Measurements from ENCODE around the gene DHPS. TPM values are rescaled to one million over a fixed set of nuclear protein-coding genes. Genes with fewer than 3 reads are reported as not detected.
"Not testable (repeated sequence)": the region's sequence is repeated elsewhere in the genome, so short reads cannot be mapped to it uniquely, and the experiment has no call there.

Gene DHPS
- polyA plus RNA-seq, 1 donor = 73.4 TPM

DNA sequence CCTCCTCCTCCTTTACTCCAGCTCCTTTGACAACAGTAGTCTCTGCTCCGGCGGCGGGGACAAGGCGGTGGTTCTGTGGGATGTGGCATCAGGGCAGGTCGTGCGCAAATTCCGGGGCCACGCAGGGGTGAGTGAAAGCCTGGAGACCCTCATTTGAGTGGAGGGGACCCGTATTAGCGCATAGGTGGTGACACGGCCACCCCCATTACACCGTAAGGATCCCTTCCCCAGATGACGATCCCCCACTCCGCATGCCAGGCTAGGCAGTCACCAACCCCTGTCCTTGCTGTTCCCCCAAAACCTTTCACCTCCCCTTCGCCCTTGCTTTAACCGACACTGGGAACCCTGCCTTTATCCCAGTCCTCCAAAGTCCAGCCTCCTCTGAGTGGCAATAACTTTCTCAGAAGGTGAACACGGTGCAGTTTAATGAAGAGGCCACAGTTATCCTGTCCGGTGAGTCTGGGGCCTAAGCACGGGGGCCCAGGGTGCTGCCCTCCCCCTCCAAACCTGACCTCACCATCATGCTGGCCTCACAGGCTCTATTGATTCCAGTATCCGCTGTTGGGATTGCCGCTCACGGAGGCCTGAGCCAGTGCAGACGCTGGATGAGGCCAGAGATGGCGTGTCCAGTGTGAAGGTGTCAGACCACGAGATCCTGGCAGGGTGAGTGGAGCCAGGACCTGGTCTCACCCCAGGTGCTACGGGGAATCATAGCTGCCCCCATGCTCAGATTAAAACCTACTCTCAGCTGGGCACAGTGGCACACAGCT lies 11.3 kb downstream of the DHPS start:
- DNase-seq = no peak

DNA sequence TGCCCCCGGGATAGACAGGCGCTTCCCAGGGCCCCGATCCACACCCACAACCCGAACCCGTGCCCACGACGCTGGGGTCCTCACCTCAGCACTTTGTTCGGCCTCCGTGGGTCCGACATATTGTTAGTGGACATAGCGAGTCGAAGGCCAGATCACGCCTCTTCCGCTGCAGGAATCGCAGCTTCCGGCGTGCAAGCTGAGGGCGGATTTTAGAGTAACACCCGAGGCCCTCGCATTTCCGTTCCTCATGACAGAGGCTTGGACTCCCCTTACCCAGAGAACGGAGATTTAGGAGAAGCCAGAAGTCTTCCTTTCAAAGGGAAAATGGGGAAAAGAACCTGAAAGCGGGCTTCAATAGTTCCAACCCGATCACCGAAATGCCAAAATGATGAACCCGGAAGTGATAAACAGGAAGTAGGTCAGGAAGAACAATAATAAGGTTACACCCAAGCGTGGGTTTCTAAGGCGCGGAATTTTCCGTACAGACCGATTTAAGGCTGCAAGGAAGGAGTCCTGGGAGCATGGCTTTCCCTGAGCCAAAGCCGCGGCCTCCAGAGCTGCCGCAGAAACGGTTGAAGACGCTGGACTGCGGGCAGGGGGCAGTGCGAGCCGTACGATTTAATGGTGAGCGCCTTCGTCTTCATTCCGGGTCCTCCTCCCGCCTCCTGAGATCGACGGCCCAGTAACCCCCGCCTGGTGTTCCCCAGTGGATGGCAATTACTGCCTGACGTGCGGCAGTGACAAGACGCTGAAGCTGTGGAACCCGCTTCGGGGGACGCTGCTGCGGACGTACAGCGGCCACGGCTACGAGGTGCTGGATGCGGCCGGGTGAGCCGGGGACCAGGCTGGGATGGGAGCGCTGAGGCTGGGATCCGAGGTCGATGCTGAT lies 12.2 kb downstream of the DHPS start:
- DNase-seq = peak; percentile 89

DNA sequence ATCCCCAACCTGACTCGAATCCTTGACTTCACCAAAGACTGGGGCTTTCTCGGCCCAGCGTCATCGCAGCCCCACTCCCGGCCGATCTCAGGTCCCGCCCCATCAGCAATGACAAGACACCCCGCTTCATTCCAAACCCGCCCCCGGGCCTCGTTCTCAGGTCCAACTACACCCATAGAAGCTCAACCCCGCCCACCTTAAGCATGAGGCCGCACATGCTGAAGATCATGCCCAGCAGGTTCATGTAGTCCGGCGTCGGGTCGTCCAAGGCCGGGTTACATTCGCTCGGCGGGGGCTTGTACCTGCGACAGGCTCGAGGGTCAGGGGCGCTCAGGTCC lies 12.8 kb downstream of the DHPS start:
- peak; percentile 63 for DNase-seq

DNA sequence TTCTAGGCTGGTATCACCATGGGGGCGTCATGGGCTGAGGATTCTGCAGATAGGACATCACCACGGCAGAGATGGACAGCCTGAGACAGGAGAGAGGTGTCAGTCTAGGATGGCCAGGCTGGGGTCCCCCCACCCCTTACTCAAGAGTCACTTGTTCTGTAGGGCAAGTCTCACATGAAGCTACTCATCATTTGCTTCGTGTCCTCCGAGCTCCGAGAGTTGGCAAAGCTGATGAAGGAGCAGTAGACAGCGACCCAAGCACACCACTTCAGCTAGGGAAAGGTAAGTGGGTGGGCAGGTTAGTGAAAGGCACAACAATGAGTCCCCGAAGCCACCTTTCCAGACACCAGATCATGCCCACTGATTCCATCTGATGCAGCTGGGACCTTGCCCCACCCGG lies 13.3 kb downstream of the DHPS start:
- DNase-seq = no peak

DNA sequence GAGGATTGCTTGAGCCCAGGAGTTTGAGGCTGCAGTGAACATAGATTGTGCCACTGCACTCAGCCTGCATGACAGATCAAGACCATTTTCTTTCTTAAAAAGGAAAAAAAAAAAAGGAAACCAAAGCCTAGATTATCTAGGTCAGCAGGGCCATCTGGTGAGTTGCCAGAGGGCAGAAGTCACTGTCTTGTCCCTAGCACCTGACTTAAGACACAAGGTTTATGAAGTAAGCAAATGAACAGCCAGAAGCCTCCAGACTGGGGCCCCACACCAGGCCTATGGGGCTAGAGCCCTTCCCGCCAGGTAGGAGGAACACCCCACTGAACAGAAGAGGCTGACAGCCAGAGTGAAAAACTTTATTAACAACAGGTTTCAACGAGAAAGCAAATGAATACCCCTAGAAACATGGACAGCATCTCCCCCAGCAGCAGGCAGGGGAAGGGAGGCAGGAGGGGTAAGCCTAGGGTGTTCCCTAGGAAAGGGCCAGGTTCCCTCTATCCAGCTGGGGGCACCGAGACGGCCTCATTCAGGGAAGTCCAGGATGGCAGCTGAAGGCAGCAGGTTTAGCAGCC lies 13.9 kb downstream of the DHPS start:
- no peak for DNase-seq

DNA sequence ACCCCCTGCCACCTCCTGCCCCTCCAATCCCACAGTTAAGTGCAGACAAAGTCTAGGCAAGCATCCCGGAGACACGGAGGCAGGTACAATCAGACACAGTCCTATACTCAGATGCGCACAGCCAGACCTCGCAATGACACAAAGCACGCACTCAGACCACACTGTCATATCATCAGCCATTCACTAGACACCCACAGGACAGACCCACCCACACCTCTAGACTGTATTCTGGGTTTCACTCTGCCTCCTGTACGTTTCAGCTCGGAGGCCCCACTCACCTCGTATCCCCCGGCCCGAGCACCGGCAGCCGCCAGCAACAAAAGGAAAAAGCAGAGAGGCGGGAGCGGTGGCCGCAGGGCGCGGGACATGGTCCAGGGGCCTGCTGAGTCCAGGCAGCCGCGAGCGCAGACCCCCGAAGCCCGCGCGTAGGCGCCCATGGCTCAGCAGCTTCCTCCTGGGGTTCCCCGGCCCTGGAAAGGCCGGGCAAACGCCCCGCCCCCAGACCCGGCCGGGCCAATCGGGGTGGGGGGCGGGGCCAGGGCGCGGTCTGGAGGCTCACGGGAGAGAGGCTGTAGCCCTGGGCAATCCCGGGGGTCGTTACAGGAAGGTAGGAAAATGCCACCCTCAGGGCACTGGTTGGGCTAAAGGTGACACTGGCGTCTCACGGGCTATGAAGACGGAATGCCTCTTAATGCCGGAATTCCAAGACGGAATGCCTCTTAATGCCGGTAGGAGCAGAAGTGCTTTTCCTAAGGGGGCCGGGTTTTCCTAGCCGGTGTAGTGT lies 15.2 kb downstream of the DHPS start, which contains the start of the genes MAN2B1 and WDR83:
MAN2B1 (minus strand) TSS at position 478 of the 784 bp plus-strand sequence; CDS start at position 437, 41 bp downstream.
WDR83 (plus strand) TSS at position 543 of the 784 bp plus-strand sequence. CDS start 2,984 bp downstream, outside the sequence.
- DNase-seq = peak; percentile 81

DNA sequence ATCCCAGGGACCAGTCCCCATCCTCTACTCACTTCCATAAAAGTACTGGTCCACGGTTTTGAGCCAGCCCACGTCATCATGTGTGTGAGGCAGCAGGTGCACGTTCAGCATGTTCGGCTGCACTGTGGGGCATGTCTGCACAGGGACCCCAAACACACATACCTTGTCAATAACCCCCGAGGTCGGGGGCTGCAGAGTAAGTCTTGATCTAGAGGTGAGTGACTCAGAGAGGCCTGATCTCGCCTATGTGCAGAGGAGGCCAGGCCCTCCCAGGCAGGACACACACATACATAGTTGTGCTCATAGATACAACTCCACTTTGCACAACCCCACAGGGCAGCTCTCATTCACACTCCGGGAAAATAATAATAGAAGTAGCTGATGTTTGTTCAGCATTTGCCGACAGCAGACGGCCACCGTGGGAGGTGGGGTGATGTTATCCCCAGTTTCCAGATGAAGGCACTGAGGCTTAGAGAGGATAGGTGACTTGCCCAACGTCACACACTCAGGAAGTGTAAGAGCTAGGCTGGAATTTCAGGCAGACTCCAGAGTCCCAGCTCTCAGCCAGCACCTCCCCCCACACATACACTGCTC lies 15.9 kb downstream of the DHPS start:
- no peak for DNase-seq

DNA sequence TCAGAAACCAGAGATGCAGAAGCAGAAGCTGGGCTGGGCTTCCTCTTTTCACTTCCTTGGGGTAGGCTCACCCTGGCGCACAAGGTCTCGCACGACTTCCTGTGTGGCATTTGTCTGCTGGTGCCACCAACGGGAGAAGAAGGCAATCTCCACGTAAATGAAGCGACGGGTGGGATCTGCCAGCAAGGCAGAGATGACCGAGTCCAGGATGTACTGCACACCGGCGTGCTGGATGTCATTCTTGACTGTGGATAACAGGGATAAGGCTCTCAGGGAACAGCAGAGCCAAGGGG lies 16.5 kb downstream of the DHPS start:
- no peak for DNase-seq

DNA sequence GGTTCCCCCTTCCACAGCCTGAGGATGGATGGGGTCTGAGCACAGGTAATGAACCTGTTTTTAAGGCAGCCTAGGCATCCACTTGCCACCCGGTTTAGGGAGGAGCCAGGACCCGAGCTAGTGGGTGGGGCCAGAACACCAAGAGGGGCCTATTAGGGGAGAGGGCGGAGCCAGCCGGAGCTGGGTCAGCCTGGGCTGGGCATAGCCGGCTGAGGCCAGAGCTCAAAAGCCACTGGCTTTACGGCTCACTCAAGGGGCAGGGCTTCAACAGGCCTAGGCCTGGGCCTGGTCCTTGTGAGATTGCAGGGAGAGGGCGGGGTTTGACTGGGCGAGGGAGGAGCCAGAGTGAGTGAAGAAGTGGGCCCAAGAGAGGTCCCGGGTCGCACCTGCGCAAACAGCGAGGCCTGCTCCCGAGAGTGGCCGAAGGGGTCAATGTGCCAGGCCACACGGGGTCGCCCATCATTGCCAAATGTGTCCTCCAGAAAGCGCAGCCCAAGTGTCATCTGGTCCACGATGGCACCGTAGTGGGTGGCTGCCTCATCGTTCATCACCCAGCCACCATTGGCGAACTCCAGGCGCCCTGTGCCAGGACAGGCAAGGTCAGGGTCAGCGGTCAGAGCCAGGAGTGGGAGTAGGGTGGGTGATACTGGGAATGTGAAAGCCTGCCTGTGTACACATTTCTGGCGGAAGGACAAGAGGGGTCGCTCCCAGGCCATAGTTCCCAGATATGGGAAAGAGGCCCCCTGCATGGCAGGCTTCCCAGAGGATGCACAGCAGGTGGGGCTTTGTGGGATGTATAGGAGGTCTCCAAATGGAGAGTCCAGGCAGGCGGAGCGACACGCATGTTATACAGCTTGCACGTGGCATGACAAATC lies 17.0 kb downstream of the DHPS start:
- DNase-seq = no peak

DNA sequence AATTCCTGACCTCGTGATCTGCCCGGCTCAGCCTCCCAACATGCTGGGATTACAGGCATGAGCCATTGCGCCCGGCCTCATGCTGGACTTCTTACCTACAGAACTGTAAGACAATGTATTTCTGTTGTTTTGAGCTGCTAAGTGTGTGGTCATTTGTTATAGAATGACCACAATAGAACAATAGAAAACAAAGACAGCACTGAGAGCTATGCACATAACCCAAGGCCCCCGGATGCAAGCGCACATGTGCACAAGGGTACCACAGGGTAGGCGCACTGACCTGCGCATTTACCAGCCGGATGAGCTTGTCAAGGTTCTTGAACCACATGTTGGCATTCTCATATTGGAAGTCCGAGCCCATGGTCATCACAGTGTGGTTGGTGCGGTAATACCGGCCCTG lies 20.7 kb downstream of the DHPS start:
- DNase-seq = no peak

DNA sequence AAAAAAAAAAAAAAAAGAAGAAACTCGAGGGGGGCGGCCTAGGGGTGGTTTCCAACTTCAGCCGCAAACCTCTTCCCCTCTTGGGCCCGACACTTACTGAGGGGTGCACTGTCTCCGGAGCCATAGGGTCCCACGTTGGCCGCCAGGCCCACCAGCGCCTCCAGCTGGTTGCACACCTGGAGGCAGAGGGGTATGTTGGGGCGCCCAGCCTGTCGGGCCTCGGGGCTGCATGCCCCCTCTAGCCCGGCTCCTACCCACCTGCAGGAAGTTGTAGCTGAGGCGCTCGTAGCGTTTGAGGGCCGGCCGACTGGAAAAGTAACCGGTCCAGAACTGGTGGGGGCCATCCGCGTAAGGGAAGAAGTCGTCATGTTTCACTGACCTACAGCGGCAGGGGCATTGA lies 23.7 kb downstream of the DHPS start:
- no peak for DNase-seq

DNA sequence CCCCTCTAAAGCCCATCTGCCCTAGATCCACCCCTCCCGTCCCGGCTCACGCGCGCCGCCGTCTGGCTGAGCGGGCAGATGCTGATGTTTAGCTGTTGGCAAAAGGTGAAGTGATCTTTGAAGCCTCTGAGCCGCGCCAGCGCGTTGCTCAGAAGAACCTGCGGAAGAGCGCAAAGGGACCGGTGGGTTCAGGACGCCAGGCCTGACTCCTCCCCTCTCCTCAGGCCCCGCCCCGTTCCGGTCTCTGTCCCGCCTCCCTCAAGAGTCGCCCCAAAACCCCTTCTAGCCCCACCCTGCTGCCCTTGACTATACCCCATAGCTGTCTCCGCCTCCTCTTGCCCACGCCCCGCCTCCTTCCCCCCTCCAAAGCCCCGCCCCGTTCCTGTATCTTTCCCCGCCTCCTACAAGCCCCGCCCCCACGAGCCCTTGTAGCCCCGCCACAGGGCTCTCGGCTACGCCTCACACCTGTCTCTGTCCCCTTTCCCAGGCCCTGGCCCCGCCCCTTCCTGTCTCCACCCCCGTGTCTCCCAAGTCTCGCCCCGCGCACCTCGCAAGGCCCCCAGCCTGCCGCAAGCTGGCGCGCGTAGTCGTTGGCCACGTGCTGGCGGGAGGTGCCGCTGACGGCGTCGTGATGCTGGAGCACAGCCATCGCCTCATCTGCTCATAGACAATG lies 24.6 kb downstream of the DHPS start:
- DNase-seq = no peak

DNA sequence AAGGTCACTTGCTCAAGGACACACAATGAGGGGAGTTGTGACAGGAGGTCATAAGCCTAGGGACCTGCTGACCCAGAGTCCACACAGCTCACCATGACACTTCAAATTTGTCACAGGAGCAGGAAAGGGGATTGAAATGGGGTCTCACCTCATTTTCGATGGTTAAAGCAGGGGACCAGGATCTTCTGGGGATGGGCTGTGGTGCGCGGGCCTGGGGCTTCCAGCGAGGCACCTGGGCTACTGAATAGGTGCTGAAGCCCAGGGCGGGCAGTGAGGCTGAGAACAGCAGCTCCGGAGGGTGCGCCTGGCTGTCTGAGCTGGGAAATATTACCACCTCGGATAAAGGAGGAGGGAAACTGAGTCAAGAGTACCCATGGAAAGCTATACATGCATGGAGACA lies 26.1 kb downstream of the DHPS start:
- DNase-seq = no peak

DNA sequence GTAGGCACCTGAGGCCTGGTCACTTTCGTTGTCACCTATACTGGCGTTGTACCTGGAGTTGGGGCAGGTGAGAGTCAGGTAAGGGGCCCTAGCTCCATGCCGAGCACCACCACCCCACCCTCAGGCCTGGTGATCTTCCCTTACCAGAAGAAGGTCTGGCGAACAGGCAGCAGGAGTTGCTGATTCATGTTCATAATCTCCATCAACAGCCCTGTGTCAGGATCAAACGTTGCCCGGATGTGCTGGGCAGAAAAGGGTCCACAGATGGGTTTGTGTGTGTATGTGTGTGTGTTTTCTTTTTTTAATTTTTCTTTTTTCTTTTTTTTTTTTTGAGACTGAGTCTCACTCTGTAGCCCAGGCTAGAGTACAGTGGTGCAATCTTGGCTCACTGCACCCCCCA lies 29.5 kb downstream of the DHPS start:
- DNase-seq = no peak

DNA sequence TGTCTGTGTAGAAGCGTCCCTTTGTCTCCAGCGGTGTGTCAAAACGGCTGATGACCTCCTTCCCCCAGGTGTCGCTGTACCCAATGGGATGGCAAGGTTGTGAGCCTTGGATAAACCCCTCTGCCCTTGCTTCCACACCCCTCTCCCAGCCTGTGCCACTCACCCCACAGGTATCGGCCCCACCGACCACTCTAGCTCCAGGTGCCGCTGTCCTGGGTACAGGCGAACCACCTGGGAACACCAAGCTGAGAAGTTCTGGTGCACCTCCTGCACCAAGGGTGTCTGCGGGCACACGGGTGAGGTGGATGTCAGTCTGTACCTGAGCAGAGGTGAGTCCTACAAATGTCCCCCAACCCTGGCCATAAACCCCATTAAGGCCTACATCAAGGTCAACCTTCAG lies 31.7 kb downstream of the DHPS start:
- DNase-seq = no peak

DNA sequence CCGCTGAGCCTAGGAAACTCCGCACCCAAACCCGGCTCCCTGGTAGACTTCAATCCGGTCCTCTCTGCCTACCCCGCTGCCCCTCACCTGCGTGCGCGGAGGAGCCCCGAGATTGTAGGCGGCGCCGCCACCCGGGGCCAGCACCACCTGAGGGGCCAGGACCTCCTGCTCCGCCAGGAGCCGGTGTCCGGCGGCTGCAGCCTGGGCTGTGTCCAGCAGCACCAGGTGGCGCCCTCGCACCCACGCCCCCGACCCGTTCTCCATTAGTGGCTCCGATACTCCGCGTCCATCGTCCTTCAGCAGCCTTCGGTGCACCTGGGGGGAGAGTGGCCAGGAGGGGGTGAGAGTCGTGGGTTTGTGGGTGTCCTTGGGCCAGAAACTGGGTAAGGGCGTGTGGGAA lies 33.6 kb downstream of the DHPS start:
- DNase-seq = no peak

DNA sequence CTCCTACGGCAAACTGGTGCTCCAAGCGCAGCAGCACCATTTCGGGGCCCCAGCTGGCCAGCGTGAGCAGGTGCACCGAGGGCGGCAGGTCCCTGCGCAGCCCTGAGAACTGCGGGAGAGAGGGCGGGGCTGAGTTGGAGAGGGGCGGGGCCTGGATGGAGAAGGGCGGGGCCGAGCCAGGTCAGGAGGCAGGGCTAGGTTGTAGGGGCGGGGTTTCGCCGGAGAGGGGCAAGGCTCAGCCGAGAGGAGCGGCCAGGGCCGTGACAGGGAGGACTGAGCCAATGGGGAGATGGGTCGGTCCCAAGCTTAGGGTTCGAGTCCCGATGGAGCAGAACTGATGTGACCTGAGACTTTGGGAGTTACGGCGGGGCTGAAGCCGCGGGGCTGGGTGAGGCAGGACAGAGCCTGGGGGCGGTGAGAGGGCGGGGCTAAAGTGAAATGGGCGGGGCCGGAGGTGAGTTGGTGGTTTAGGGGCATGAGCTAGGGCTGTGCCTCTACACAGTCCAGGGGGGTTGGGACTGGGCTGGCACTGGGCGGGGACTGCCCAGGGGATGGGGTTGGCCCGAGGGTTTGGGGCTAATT lies 34.1 kb downstream of the DHPS start:
- no peak for DNase-seq

DNA sequence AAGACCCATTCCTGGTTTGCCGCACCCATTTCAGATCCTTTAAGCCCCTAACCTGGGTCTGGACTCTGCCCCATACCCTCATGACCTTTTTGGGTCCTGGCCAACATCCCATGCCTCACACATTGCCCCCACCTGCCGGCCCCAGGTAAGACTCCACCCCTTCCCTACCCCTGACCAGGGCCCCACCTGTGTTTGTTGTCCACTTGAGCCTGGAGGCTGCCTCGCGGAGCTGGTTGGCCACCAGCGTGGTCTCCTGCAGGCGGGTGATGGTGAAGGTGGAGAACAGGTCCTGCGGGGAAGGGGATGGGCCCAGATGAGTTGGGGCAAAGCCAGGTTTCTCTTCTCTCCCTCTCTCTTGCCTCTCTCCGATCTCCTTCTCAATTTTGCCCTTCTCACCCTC lies 34.6 kb downstream of the DHPS start:
- DNase-seq = no peak

DNA sequence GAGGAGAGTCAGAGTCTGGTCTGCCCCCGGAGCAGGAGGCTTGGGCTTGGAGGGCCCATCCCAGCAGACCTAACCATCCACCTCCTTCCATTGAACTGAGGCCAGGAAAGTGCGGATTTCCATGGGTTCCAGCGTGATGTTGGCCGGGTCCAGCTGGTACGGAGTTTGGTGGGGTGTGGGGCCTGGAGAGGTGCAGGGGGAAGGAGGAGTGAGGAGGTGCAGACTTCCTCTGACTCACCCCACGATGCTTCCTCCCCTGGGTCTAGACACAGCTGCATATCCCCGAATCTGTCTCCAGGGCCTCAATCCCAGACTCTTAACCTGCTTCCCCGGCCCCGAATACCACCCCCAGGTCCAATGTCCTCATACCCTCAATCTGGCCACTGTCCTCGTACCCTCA lies 35.1 kb downstream of the DHPS start:
- DNase-seq = no peak

DNA sequence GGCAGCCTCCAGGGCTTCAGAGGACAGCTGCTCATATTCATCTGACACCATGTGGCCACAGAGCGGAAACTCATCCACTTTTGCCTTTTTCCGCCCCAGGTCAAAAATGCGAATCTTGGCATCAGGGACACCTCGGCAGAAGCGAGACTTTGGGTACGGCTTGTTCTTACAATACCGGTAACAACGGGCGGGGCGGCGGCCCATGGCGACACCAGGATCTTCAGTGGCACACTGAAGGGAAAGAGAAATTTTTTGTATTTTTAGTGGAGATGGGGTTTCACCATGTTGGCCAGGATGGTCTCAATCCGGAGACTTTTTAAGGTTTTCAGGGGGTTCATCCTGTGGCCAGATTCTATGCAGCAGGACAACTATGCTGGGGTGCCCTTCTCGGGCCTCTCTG lies 38.0 kb downstream of the DHPS start:
- not testable (repeated sequence) for DNase-seq
